Measurements from ENCODE around the gene SIAH2.

SIAH2 gene

DNA sequence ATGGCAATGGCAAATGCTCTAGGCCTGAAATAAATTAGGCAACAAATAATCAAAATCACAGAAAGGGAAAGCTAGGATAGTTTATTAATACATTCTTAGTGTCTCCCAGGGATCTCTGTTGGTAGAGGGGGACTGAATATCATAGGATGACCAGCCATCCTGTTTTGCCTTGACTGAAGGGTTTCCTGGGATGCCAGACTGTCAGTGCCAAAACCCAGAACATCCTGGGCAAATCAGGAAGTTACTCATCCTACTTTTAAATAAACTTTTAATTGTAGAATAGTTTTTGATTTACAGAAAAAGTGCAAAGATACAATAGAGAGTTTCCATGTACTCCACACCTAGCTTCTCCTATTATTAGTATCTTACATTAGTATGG is 21.8 kb upstream of the SIAH2 start:
- Histone ChIP-seq H3K27me3 (ENCODE audit: insufficient read depth, poor library complexity, severe bottlenecking) (no peaks in the 10 kb centered on the region), H3K9me3 (ENCODE audit: severe bottlenecking) (no peaks in the 10 kb centered on the region), H3K4me1 (ENCODE audit: insufficient read depth, poor library complexity, severe bottlenecking) (peaks cover 29% of the 10 kb centered on the region), H3K4me3 (ENCODE audit: severe bottlenecking) (no peak overlapping the region), H3K36me3 (ENCODE audit: low read depth) (no peaks in the 10 kb centered on the region), H3K27ac (ENCODE audit: poor library complexity, severe bottlenecking) (peak overlapping the region; percentile 76)
- ATAC-seq (ENCODE audit: low read depth) (peak; percentile 30; the same call in 1 of the 3 replicates), DNase-seq (ENCODE audit: low spot score) (no peak)
- TF ChIP-seq, protein P1, sequence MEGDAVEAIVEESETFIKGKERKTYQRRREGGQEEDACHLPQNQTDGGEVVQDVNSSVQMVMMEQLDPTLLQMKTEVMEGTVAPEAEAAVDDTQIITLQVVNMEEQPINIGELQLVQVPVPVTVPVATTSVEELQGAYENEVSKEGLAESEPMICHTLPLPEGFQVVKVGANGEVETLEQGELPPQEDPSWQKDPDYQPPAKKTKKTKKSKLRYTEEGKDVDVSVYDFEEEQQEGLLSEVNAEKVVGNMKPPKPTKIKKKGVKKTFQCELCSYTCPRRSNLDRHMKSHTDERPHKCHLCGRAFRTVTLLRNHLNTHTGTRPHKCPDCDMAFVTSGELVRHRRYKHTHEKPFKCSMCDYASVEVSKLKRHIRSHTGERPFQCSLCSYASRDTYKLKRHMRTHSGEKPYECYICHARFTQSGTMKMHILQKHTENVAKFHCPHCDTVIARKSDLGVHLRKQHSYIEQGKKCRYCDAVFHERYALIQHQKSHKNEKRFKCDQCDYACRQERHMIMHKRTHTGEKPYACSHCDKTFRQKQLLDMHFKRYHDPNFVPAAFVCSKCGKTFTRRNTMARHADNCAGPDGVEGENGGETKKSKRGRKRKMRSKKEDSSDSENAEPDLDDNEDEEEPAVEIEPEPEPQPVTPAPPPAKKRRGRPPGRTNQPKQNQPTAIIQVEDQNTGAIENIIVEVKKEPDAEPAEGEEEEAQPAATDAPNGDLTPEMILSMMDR (IDR thresholded peaks at IDR 0.05; ENCODE audit: poor library complexity, severe bottlenecking), result no peak

DNA sequence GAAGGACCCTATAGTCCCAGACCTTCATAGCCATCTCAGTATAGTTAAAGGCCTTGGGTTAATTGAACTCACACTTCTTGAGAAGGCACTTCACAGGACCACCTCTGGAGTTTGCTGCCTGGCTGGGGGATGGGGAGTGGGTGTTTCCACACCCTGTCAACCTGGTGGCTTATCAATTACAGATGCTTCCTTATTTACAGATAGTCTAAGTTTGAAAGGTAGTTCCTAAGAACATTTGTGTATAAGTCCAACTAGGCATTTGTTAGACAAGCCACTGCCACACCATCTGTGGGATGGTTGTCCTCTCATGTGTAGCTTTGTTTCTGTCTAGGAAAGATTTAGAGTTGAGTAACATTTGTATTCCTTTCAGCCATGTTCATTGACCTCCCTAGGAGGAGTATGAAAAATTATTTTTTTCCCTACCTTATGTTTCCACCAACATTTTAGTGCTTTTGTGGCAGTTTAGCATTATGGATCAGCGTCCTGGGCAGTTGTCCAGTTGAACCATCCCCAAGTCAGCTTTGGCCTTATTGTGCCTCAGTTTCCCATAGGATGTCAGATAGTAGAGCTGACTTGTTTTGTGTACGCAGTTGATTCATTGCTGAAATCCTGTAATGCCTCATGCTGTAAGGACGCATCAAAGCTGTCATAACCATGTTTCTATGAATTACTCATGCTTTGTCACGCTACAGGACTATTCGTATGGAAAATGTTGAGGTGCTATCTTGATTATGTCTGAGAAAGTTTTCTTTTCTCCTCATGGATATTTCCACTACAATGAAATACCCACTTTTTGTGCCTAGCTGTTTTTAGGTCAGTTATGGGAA is 21.2 kb upstream of the SIAH2 start:
- peak overlapping the region; percentile 76 for H3K27ac ChIP-seq (ENCODE audit: poor library complexity, severe bottlenecking)
- no peaks in the 10 kb centered on the region for H3K9me3 ChIP-seq (ENCODE audit: severe bottlenecking)
- ATAC-seq (ENCODE audit: low read depth) (peak; percentile 80), DNase-seq (ENCODE audit: low spot score) (no peak)
- TF ChIP-seq, protein P1 (IDR thresholded peaks at IDR 0.05; ENCODE audit: poor library complexity, severe bottlenecking), result no peak
- no peak overlapping the region for H3K4me3 ChIP-seq (ENCODE audit: severe bottlenecking)
- H3K36me3 ChIP-seq (ENCODE audit: low read depth), result no peaks in the 10 kb centered on the region
- H3K4me1 ChIP-seq (ENCODE audit: insufficient read depth, poor library complexity, severe bottlenecking), result peaks cover 29% of the 10 kb centered on the region
- no peaks in the 10 kb centered on the region for H3K27me3 ChIP-seq (ENCODE audit: insufficient read depth, poor library complexity, severe bottlenecking)

DNA sequence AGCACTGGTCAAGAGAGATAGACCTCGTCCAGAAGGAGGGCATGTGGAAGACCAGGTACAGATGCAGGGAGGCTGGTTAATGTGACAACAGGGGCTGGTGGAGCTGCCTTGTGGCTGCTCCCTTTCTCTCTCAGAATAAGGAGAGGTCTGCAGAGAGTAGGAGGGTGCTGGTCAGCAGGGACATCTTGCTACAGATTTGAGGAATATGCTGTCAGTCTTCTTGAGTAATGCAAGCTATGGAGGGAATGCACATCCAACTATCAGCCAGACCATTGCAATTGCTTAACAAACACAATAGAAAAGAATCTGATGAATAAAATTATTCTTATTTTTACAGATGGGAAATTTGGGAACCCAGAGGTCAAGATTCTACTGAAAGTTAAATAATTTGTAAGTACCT is 20.3 kb upstream of the SIAH2 start:
- TF ChIP-seq, protein P1 (IDR thresholded peaks at IDR 0.05; ENCODE audit: poor library complexity, severe bottlenecking), result no peak
- no peaks in the 10 kb centered on the region for H3K9me3 ChIP-seq (ENCODE audit: severe bottlenecking)
- H3K27ac ChIP-seq (ENCODE audit: poor library complexity, severe bottlenecking), result no peak overlapping the region
- ATAC-seq (ENCODE audit: low read depth), result no peak
- no peak for DNase-seq (ENCODE audit: low spot score)
- H3K4me1 ChIP-seq (ENCODE audit: insufficient read depth, poor library complexity, severe bottlenecking), result peaks cover 29% of the 10 kb centered on the region
- no peaks in the 10 kb centered on the region for H3K36me3 ChIP-seq (ENCODE audit: low read depth)
- H3K27me3 ChIP-seq (ENCODE audit: insufficient read depth, poor library complexity, severe bottlenecking), result no peaks in the 10 kb centered on the region
- H3K4me3 ChIP-seq (ENCODE audit: severe bottlenecking), result no peak overlapping the region

DNA sequence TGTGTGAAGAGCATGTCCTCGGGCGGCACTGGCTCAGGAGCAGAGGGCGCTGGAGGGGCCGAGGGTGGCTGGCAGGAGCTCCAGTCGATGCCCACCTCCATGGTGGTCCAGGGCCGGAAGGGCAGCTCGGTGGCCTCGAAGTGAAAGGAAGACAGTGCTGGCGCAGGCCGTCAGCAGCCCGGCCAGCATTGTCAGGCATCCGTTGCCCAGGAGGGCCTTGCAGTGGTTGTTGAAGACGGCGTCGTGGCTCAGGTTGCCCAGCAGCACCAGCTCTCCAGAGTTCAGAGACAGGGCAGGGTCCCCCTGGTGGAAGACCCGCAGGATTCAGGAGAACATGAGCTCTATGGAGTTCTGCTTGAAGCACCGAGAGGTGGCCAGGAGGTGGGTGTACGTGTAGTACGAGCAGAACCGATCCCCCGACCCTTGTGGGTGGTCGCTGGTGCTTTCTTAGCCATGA is 16.5 kb upstream of the SIAH2 start:
- DNase-seq (ENCODE audit: low spot score) (no peak), ATAC-seq (ENCODE audit: low read depth) (no peak)
- TF ChIP-seq, protein P1 (IDR thresholded peaks at IDR 0.05; ENCODE audit: poor library complexity, severe bottlenecking), result no peak
- H3K27me3 ChIP-seq (ENCODE audit: insufficient read depth, poor library complexity, severe bottlenecking), result no peaks in the 10 kb centered on the region
- no peaks in the 10 kb centered on the region for H3K9me3 ChIP-seq (ENCODE audit: severe bottlenecking)
- H3K4me1 ChIP-seq (ENCODE audit: insufficient read depth, poor library complexity, severe bottlenecking), result peaks cover 9% of the 10 kb centered on the region
- no peaks in the 10 kb centered on the region for H3K36me3 ChIP-seq (ENCODE audit: low read depth)
- no peak overlapping the region for H3K27ac ChIP-seq (ENCODE audit: poor library complexity, severe bottlenecking)
- no peak overlapping the region for H3K4me3 ChIP-seq (ENCODE audit: severe bottlenecking)

DNA sequence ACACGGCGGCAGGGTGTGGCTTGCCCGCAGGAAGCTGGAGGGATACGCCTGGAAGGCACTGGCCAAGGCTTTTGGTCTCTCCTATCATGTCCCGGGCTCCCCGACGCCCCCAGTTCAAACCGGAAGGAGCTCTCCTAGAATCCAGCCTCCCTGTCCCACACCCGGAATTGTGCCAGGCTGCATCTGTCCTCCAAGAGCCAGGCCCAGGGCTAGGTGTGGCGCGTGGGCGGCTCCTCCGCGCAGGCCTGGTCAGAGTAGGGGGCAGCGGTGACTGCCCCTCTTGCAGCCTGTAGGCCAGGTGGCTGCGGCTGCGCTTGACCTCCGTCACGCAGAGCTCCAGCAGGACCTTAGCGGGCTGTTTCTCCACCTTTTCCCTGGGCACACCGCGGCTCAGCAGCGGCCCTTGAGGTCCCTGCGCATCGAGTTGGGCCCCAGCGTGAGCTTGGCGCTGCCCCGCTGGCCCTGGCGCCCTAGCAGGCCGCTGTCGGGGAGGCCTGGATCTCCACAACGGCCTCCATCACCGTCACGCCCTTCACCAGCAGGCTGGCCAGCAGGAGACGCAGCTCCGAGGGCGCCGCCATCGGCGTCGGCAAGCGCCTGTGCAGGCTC is 15.9 kb upstream of the SIAH2 start:
- Histone ChIP-seq H3K36me3 (ENCODE audit: low read depth) (no peaks in the 10 kb centered on the region), H3K27me3 (ENCODE audit: insufficient read depth, poor library complexity, severe bottlenecking) (no peaks in the 10 kb centered on the region), H3K4me3 (ENCODE audit: severe bottlenecking) (no peak overlapping the region), H3K27ac (ENCODE audit: poor library complexity, severe bottlenecking) (no peak overlapping the region), H3K9me3 (ENCODE audit: severe bottlenecking) (no peaks in the 10 kb centered on the region), H3K4me1 (ENCODE audit: insufficient read depth, poor library complexity, severe bottlenecking) (peaks cover 4% of the 10 kb centered on the region)
- DNase-seq (ENCODE audit: low spot score) (no peak), ATAC-seq (ENCODE audit: low read depth) (no peak)
- TF ChIP-seq, protein P1 (IDR thresholded peaks at IDR 0.05; ENCODE audit: poor library complexity, severe bottlenecking), result no peak
